Ovary (tissue), 9 donors: ENCODE measurements around the gene SPATA45. TPM values are rescaled to one million over a fixed set of nuclear protein-coding genes. Genes with fewer than 3 reads are reported as not detected.
"Not testable (repeated sequence)": the region's sequence is repeated elsewhere in the genome, so short reads cannot be mapped to it uniquely, and the experiment has no call there.

ENCODE experiments used
- DNase-seq, 5 donors: peaks; one replicate each; pipeline ENCODE4 v3.0.0-alpha.2; 2019 to 2020
- H3K27ac ChIP-seq, 2 donors: fragments of 200-600 bp; one replicate each; pipeline versions ENCODE4 v1.5.1 to v1.8.0; 2019 to 2022
- H3K27me3 ChIP-seq: fragments of 200-600 bp; one replicate; pipeline ENCODE4 v1.8.0; 2022
- H3K36me3 ChIP-seq: fragments of 200-600 bp; sonication (generic); one replicate; pipeline ENCODE4 v1.5.1; 2019
- H3K4me1 ChIP-seq: one replicate; pipeline ENCODE4 v1.8.1; 2013; ENCODE audit warnings: mild to moderate bottlenecking, moderate library complexity; ENCODE audit not compliant: insufficient read depth
- H3K4me3 ChIP-seq: fragments of 200-600 bp; sonication (generic); one replicate; pipeline ENCODE4 v1.5.1; 2017
- H3K9me3 ChIP-seq, 2 donors: fragments of 200-600 bp in 1 of 2; sonication (generic) in 1 of 2; one replicate each; pipeline versions ENCODE4 v1.5.1 to v1.8.1; 2013 to 2019; ENCODE audit warnings: mild to moderate bottlenecking in 1 of 2, moderate library complexity in 1 of 2
- CTCF ChIP-seq, 3 donors: fragments of 450-650 bp in 2 of 3; fragments of 200-600 bp in 1 of 3; IDR thresholded peaks; one replicate each; pipeline versions ENCODE4 v1.5.1 to v1.8.0; 2016 to 2022; ENCODE audit warnings: antibody characterized with exemption in 3 of 3, mild to moderate bottlenecking in 1 of 3
- EP300 ChIP-seq: sonication (generic); formaldehyde crosslinking; IDR thresholded peaks from one replicate; pipeline ENCODE4 v1.6.1; 2017; ENCODE audit warnings: antibody characterized with exemption
- POLR2A ChIP-seq: fragments of 450-650 bp; IDR thresholded peaks from one replicate; pipeline ENCODE4 v1.6.1; 2017; ENCODE audit warnings: antibody characterized with exemption, mild to moderate bottlenecking, moderate library complexity
- WGBS, 3 donors: extraction: QIAGEN DNeasy Blood & Tissue Kit in 1 of 3; methylation state at CpG; one replicate each; pipeline versions ENCODE4 v1.1.5 to v1.1.7; 2013 to 2017; 5-methylcytosine and 5-hydroxymethylcytosine counted together
- intact Hi-C, 4 donors: fragments of 100-400 bp; cut with DNase I; formaldehyde crosslinking; loops; one replicate each; pipeline versions ENCODE4 v1.11.0 to v1.15.1; 2022 to 2023
- polyA plus RNA-seq, 2 donors: library from polyadenylated mRNA; stranded (reverse); fragments of 200-250 nt in 1 of 2; fragments of 350-450 nt in 1 of 2; fragmentation: Illumina TruSeq in 1 of 2; extraction: RNeasy Lipid Tissue Mini Kit (QIAGEN cat#74804) in 1 of 2; gene quantifications; one replicate each; pipeline ENCODE4 v1.2.3, GENCODE V29; 2013 to 2014
- total RNA-seq, 7 donors: library from RNA; depleted of rRNA in 2 of 7; stranded (reverse); fragments of >200 nt in 2 of 7; fragmentation: NEBNext Ultra II Directional in 3 of 7; extraction: Animal tissue kit (Norgen Biotek cat#: 25700) in 3 of 7; gene quantifications; one replicate each; pipeline versions ENCODE4 v1.1.0 to v1.2.4, GENCODE V29; 2016 to 2023
- donor health status: DM: no; HTN: no; CAD: no; lungs with moderate emphysema.
- donor health status: DM: no; HTN: no; CAD: no.
- donor health status: Bipolar disorder and iron deficiency.
- donor health status: DM: yes; HTN: yes; CAD: no.
- donor health status: DM: no; HTN: no; CAD: no.
- donor health status: DM: yes; HTN: yes; CAD: no.

Gene SPATA45
- total and polyA plus RNA-seq, 9 donors: not detected

- no peak for DNase-seq
- Histone ChIP-seq H3K27ac (no peak overlapping the region), H3K4me1 (no peaks in the 10 kb centered on the region), H3K9me3 (no peaks in the 10 kb centered on the region), H3K27me3 (no peaks in the 10 kb centered on the region), H3K4me3 (no peak overlapping the region), H3K36me3 (no peaks in the 10 kb centered on the region)
- TF ChIP-seq POLR2A (no peak), EP300 (no peak), CTCF (IDR thresholded peaks at IDR 0.05) (no peak)
- WGBS, 3 donors: 97 to 99% (median 98%) methylated on average over 6 of the region's 6 CpGs
- intact Hi-C loops: no loop called here
Measured at GRCh38 chr1:212878418-212878817, 31.0 kb upstream of the SPATA45 start.

- no peak overlapping the region for H3K27ac ChIP-seq
- H3K36me3 ChIP-seq: no peaks in the 10 kb centered on the region
- no peak overlapping the region for H3K4me3 ChIP-seq
- DNase-seq: no peak
- 64 to 73% (median 73%) methylated on average over 2 of the region's 2 CpGs for WGBS, 3 donors
- H3K4me1 ChIP-seq: no peaks in the 10 kb centered on the region
- H3K9me3 ChIP-seq: no peaks in the 10 kb centered on the region
- no peaks in the 10 kb centered on the region for H3K27me3 ChIP-seq
- intact Hi-C loops: no loop called here
- TF ChIP-seq POLR2A (no peak), EP300 (no peak), CTCF (IDR thresholded peaks at IDR 0.05) (no peak)
Measured at GRCh38 chr1:212873518-212873917, 26.1 kb upstream of the SPATA45 start.

GRCh38 chr1:212871976-212872375, 24.5 kb upstream of the SPATA45 start:
- no peak for TF ChIP-seq CTCF (IDR thresholded peaks at IDR 0.05)
- TF ChIP-seq POLR2A: no peak
- TF ChIP-seq EP300: no peak
- H3K36me3 ChIP-seq: no peaks in the 10 kb centered on the region
- H3K4me3 ChIP-seq: no peak overlapping the region
- no peaks in the 10 kb centered on the region for H3K4me1 ChIP-seq
- no peak for DNase-seq
- H3K27me3 ChIP-seq: no peaks in the 10 kb centered on the region
- no peak overlapping the region for H3K27ac ChIP-seq
- intact Hi-C loops: no loop called here
- WGBS, 3 donors: 0 to 100% (median 0%) methylated on average over 1 of the region's 1 CpG
- no peaks in the 10 kb centered on the region for H3K9me3 ChIP-seq

- intact Hi-C loops: no loop called here
- H3K4me3 ChIP-seq: no peak overlapping the region
- no peak overlapping the region for H3K27ac ChIP-seq
- no peaks in the 10 kb centered on the region for H3K27me3 ChIP-seq
- 95 to 100% (median 97%) methylated on average over 1 of the region's 1 CpG for WGBS, 3 donors
- H3K36me3 ChIP-seq: no peaks in the 10 kb centered on the region
- no peaks in the 10 kb centered on the region for H3K4me1 ChIP-seq
- DNase-seq: no peak
- H3K9me3 ChIP-seq: no peaks in the 10 kb centered on the region
- TF ChIP-seq CTCF (IDR thresholded peaks at IDR 0.05) (no peak), EP300 (no peak), POLR2A (no peak)
Measured at GRCh38 chr1:212867192-212867591, 19.7 kb upstream of the SPATA45 start.

GRCh38 chr1:212864201-212864600, 16.8 kb upstream of the SPATA45 start:
- no peaks in the 10 kb centered on the region for H3K9me3 ChIP-seq
- H3K4me3 ChIP-seq: no peak overlapping the region
- H3K27ac ChIP-seq: no peak overlapping the region
- intact Hi-C loops: no loop called here
- H3K36me3 ChIP-seq: no peaks in the 10 kb centered on the region
- 90 to 96% (median 94%) methylated on average over 4 of the region's 4 CpGs for WGBS, 3 donors
- no peak for DNase-seq
- TF ChIP-seq POLR2A (no peak), CTCF (IDR thresholded peaks at IDR 0.05) (no peak), EP300 (no peak)
- H3K27me3 ChIP-seq: no peaks in the 10 kb centered on the region
- peaks cover 3% of the 10 kb centered on the region for H3K4me1 ChIP-seq

GRCh38 chr1:212863345-212863744, 15.9 kb upstream of the SPATA45 start:
- intact Hi-C loops: not testable (repeated sequence)

More at GRCh38 chr1:212863345-212863744, 15.9 kb upstream of the SPATA45 start:
- DNase-seq, H3K9me3 ChIP-seq, H3K4me1 ChIP-seq, H3K27ac ChIP-seq, H3K36me3 ChIP-seq, H3K27me3 ChIP-seq, H3K4me3 ChIP-seq: not testable (repeated sequence)
- WGBS, 3 donors: 86 to 91% (median 87%) methylated on average over 10 of the region's 10 CpGs
